AG08395 (cell line): ENCODE data around the gene ATXN1.

ENCODE experiments used
- DNase-seq: peaks from one replicate; pipeline ENCODE4 v3.0.0; 2012; ENCODE audit warnings: mixed read lengths, low spot score

Gene ATXN1

DNA sequence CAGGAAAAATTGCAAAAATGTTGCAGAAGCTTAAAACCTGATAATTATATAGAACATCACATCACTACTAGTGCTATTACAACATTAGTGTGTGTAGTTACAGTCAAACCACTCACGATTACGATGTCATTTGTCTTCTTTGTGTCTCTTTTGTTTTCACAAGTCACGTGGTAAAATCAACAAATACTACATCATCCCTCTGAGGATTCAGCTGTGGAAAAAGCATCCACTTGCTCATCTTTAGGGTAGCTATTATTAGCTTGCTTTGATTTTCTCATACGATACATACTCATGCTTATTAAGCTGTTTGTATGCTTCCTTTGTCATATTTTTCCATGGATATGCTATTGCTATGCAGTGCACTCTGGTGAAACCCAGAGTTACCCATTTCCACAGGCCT is 22.2 kb upstream of the ATXN1 start:
- DNase-seq = no peak

DNA sequence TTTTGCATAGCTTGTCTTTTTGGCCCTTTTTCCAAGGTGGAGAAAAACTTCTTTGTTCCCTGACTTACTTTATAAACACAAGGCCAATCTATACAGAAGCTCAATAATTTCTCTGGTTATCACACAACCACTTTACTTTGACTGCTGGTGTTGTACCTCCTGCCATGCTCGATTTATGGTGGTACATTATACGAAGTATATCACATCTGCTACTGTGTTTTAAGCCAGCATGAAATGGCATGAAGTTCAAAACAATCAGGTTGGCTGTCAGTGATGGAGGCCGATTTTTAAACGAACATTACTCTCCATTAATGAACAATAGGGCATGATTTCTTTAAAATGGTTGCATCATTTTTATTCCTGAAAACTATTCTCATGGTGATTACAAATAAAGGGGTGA is 21.0 kb upstream of the ATXN1 start:
- no peak for DNase-seq

GRCh38 chr6:16781348-16782169 is 20.3 kb upstream of the ATXN1 start:
- no peak for DNase-seq

- DNase-seq = no peak
Measured at GRCh38 chr6:16778521-16778920, 17.3 kb upstream of the ATXN1 start.

DNA sequence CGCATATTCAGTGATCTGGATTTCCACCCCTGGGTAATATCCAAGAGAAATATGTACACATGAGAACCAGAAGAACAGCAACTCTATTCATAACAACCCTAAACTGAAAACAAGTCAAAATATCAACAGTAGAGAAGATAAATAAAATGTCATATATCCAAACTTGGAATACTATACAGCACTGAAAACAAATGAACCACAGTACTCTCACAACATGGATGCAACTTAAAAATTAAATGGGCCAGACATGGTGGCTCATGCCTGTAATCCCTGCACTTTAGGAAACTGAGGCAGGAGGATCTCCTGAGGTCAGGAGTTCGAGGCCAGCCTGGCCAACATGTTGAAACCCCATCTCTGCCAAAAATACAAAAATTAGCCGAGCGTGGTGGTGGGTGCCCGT is 16.5 kb upstream of the ATXN1 start:
- DNase-seq = no peak

DNA sequence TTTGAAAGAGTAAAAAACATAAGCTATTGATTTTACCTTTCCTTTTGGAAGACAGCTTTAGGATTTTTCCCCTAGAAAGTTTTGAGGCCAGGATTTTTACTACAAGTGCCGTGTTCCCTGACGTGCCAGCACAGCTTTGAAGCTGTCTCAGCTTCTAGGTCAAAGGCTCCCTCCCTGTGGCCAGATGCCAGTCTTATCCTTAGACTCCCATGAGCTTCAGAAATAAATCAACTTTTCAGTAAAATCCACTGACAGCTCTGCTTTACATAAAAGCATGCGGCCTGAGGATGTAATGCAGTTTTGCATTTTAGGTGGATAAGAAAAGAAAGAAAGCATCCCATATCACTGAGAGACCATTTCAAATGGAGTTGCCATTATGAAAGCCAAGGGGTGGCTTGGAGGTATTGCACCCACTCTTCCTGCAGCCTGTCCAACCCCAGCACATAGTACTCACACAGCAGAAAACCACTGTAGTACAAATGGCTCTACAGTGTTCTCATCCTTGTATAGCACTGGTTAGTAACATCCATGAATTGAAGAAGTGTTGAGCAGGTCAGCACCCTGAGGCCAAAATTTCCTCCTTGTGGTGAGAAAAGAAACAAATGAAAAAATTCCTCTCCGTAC is 15.2 kb upstream of the ATXN1 start:
- no peak for DNase-seq

- DNase-seq = no peak
Measured at GRCh38 chr6:16774437-16774836, 13.2 kb upstream of the ATXN1 start.

- DNase-seq = no peak
Measured at GRCh38 chr6:16773362-16773761, 12.1 kb upstream of the ATXN1 start.

DNA sequence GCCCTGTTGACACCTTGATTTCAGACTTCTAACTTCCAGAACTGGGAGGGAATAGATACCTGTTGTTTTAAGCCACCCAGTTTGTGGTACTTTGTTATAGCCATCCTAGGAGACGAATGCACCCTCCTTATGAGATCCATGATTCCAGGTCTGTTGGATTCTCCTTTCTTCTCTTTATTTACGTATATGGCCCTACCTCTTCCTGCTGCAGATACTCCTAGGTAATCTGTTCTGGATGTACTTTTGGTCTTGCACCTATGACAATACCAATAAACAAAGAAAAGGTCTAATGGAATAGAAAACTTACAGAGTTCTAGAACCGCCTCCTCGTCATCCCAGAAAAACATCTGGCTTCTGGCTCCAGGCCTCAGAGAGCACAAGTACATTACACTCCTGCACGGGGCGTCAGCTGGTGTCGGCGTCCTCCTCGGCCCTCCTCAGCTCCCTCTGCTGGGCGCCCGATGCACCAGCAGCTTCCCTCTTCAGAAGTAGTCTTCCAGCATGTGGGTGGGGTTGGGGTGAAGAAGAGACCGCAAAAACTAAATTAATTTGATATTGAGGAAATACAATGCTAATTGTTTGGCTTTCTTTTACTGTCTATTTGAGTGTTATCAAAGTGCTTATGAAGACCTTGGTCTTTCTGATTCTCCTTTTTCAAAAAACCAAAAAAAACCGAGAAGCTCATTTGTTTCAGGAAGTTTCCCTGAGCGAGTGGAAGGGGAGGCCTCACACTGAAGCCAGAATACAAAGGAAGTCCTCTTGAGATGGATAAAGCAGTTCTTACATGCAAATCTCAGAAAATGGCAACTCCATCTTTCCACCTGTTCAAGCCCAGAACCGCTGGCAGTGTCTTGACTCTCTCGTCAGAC is 9.7 kb upstream of the ATXN1 start:
- DNase-seq = peak; percentile 71

DNA sequence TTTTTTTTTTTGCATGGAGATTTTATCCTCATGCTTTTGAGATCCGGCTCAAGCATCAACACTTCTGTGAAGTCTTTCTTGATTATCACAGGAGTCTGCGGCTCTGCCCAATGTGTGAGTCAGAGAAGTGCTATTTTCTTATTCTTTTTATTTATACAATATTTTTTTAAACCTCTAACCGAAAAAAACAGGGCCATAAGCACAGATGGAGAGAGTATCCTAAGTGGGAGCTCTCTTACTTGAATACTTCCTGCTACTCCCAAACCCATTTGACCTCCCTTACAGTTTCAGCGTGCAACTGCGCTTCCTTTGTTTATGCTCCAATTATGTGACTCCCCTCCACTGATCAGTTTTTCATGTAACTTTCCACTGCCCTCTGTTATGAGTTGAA is 8.7 kb upstream of the ATXN1 start:
- DNase-seq = peak; percentile 48

DNA sequence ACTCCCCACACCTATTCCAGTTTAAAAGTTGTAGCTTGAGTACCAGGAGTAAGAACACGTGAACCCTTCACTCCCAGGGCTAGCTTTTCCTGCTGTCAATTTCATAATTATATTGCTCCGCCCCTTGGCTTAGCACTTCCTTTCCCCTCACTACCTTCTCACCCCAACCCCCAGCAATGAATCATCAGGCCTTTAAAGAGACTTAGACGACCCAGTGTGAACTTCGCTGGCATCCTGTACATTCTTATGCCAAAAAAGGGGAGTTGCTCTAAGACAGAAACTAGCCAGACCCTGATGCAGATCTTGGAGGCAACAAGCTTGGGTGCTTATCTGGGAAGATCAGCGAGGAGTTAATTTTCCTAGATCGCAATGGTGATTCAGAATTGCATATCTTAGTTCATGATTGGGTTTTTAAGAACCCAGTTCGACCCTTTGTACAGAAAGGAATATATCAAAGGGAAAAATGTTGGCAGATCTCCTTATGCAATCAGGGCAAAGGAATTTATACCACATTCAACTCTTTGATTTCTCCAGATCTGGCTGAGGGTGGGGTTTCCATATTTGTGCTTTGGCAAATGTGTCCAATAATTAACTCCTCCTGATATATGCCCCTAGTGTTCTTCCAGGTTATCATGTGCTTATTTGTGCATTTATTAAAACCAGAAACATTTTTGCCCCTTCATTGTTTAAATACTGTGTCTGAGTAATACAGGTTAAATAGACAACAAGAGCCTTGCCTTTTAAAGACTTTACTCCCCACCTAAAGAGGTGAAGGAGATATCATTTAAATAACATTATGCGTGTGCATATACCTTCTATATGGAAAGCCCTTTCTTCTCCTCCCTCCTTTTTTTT is 8.1 kb upstream of the ATXN1 start:
- peak; percentile 80 for DNase-seq

- DNase-seq = no peak
Measured at GRCh38 chr6:16768477-16768830, 7.2 kb upstream of the ATXN1 start.

GRCh38 chr6:16767765-16768476 is 6.7 kb upstream of the ATXN1 start:
- no peak for DNase-seq

DNA sequence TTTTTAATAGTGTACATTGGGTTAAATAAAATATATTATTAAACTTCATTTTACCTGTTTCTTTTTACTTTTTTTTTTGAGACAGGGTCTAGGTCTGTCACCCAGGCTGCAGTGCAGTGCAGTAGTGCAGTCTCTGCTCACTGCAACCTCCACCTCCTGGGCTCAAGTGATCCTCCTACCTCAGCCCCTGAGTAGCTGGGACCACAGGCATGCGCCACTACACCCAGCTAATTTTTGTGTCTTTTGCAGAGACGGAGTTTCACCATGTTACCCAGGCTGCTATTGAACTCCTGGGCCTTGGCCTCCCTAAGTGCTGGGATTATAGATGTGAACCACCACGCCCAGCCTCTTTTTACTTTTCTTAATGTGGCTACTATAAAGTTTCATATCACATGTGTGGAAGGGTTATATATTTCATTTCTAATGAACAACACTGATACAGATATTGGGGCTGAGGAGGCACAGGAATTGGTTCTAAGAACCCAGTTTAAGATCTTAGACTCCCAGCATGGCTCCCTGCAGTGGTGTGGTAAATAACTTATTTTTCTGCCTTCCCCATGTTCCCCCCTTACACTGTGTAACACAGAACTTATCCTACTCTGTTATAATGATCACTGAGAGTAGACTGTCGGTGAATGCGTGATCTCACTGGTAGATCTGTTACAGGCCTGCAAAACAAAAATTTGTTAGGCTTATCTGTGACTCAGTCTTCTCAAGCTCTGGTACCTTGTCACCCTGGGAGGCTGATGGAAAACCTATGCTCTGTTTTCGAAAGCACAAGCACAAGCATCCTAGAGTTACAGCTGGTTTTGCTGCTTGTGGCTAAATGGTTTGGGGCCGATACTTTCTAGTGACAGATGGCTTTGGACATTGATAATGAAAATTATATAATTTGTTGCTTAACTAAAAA is 5.8 kb upstream of the ATXN1 start:
- DNase-seq = no peak

DNA sequence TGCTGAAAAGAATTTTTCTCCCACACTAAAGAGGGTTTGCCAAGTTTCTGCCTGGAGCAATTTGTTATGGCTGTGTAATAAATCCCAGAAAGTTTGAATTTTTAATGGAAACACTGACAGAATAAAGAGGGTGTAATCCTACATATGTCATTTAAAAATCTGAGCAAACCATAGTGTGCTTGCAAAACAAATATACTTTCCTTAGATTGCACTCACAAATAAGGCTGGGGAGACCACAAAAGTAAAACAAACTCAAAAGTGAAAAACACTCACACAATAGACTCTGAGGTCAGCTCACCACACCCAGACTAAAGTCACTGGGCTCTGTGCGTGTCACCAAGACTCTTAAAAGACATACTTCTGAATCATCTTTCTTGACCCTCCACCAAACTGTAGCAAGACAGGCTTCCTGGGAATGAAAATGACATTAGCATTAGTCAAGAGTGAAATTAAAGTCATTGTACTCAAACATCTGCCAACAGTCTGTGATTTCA is 4.8 kb upstream of the ATXN1 start:
- peak; percentile 71 for DNase-seq

- DNase-seq = no peak
Measured at GRCh38 chr6:16765235-16765634, 4.0 kb upstream of the ATXN1 start.

DNA sequence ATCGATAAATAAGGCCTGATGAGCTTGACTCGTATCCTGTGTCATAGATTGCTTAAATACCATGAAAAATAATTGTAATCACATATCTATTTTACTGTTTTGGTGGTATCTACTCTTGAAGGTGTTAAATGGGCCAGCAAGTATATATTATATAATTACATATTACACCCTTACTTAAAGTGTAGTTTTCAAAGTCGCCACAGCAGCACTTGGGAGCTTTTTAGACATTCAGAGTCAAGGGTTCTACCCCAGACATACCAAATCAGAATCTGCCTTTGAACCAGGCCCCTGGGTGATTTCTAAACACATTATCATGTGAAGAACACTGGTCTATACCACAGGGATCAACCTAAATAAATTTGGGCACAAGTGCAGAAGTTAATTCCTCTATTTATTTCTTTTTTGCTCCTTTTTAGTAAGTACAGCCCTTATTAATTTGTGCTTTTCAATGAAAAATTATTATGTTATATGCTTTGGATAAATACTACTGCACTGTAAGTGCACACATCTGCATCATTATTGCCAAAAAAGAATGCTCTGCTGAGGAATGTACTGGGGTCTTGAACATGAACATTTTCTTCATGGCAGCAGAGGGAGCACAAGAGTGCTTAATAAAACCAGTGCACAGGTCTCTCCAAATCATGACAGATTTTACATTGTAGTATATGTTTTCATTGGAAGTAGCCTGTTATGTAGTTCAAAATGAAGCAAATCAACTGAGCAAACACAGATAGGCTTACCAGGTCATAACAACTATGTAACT is 3.1 kb upstream of the ATXN1 start:
- DNase-seq = no peak

- DNase-seq = peak; percentile 63
Measured at GRCh38 chr6:16762550-16763477, 1.6 kb upstream of the ATXN1 start.
